A549 (cell line): Measurements from ENCODE around the gene PCSK6. TPM values are rescaled to one million over a fixed set of nuclear protein-coding genes. Genes with fewer than 3 reads are reported as not detected.

Source experiments
- ATAC-seq, 2 experiments: fragments of 200-7000 bp in 1 of 2; fragments of >200 bp in 1 of 2; cut with Nextera tagmentation in 1 of 2; cut with Tn5 transposase in 1 of 2; 3 replicates each; pipeline versions ENCODE4 v1.8.0 to v1.9.1; 2018 to 2020; ENCODE audit warnings: mild to moderate bottlenecking in 1 of 2, moderate library complexity in 1 of 2
- CTCF ChIA-PET: fragments of 300-600 bp; sonication (Branson Sonifier 250); formaldehyde crosslinking; extraction: SDS; loops from one replicate; lab custom pipeline; 2021; ENCODE audit warnings: antibody characterized with exemption, inconsistent platforms; lab: Yijun Ruan, JAX
- POLR2A ChIA-PET: fragments of 350-600 bp; formaldehyde crosslinking; extraction: SDS; loops from one replicate; lab custom pipeline; 2021; ENCODE audit warnings: antibody characterized with exemption, inconsistent platforms; lab: Yijun Ruan, JAX
- DNase-seq, 2 experiments: peaks; one replicate each; pipeline versions ENCODE4 v3.0.0 to v3.0.0-alpha.2; 2011 to 2016; ENCODE audit warnings: low read depth in 1 of 2, low spot score in 1 of 2
- FAIRE-seq: peaks from 2 replicates; lab custom pipeline; 2011; peaks lifted over from hg19 to GRCh38; lab: Jason Lieb, UNC
- H3K27ac ChIP-seq, 2 experiments: fragments of >200 bp; sonication (Bioruptor Twin); formaldehyde crosslinking; 3 replicates each; pipeline ENCODE4 v1.5.1; 2016 to 2017
- H3K4me1 ChIP-seq: fragments of >200 bp; sonication (Bioruptor Twin); formaldehyde crosslinking; 3 replicates; pipeline ENCODE4 v1.6.1; 2016
- H3K4me2 ChIP-seq: fragments of >200 bp; sonication (Bioruptor Twin); formaldehyde crosslinking; 3 replicates; pipeline ENCODE4 v1.6.1; 2016
- H3K4me3 ChIP-seq: fragments of >200 bp; sonication (Bioruptor Twin); formaldehyde crosslinking; 3 replicates; pipeline ENCODE4 v1.5.1; 2016
- H3K9me3 ChIP-seq: fragments of >200 bp; sonication (Bioruptor Twin); formaldehyde crosslinking; 3 replicates; pipeline ENCODE4 v1.6.1; 2016
- BCL3 ChIP-seq: fragments of >200 bp; sonication (Bioruptor Twin); formaldehyde crosslinking; IDR thresholded peaks from 3 replicates; pipeline ENCODE4 v1.6.1; 2016
- BHLHE40 ChIP-seq: IDR thresholded peaks from 2 replicates; pipeline ENCODE4 v1.6.1; 2012; ENCODE audit warnings: low read depth, low read length, inconsistent platforms
- CBX2 ChIP-seq: fragments of 200-600 bp; sonication (generic); IDR thresholded peaks from 2 replicates; pipeline ENCODE4 v1.6.1; 2016; ENCODE audit warnings: low read depth, mild to moderate bottlenecking, borderline replicate concordance
- CBX8 ChIP-seq: fragments of 200-600 bp; sonication (generic); IDR thresholded peaks from 2 replicates; pipeline ENCODE4 v1.6.1; 2016
- CHD2 ChIP-seq: fragments of 150-350 bp; IDR thresholded peaks from 2 replicates; pipeline ENCODE4 v1.6.1; 2014; ENCODE audit warnings: low read length; ENCODE audit not compliant: partially characterized antibody
- E2F6 ChIP-seq: IDR thresholded peaks from 2 replicates; pipeline ENCODE4 v1.6.1; 2012; ENCODE audit warnings: low read depth, borderline replicate concordance
- EP300 ChIP-seq, 2 experiments: fragments of >200 bp; sonication (Bioruptor Twin); formaldehyde crosslinking; IDR thresholded peaks; 2 replicates in 1 of 2; 3 replicates in 1 of 2; pipeline ENCODE4 v1.6.1; 2016 to 2017
- FOSB ChIP-seq: fragments of 250-450 bp; sonication (Bioruptor Pico); IDR thresholded peaks from 2 replicates; pipeline ENCODE4 v1.5.0; 2020; ENCODE audit warnings: mild to moderate bottlenecking, moderate library complexity
- HDAC2 ChIP-seq: fragments of 200-600 bp; sonication (generic); IDR thresholded peaks from 2 replicates; pipeline ENCODE4 v1.6.1; 2016
- HES2 ChIP-seq: fragments of >200 bp; sonication (Bioruptor Twin); formaldehyde crosslinking; IDR thresholded peaks from 2 replicates; pipeline ENCODE4 v1.6.1; 2016
- HOXB13 ChIP-seq: fragments of 250-450 bp; sonication (Bioruptor Pico); IDR thresholded peaks from 2 replicates; pipeline ENCODE4 v1.5.0; 2020; ENCODE audit warnings: low read depth, mild to moderate bottlenecking, moderate library complexity
- HOXB5 ChIP-seq: fragments of 250-450 bp; sonication (Bioruptor Pico); IDR thresholded peaks from 2 replicates; pipeline ENCODE4 v1.5.0; 2020; ENCODE audit warnings: mild to moderate bottlenecking, moderate library complexity
- JUN ChIP-seq, 2 experiments: fragments of >200 bp; sonication (Bioruptor Twin); formaldehyde crosslinking; IDR thresholded peaks; 2 replicates in 1 of 2; 3 replicates in 1 of 2; pipeline ENCODE4 v1.6.1; 2016 to 2017
- JUNB ChIP-seq: fragments of >200 bp; sonication (Bioruptor Twin); formaldehyde crosslinking; IDR thresholded peaks from 2 replicates; pipeline ENCODE4 v1.6.1; 2016
- MAFK ChIP-seq: fragments of 450-650 bp; IDR thresholded peaks from 2 replicates; pipeline ENCODE4 v1.6.1; 2014; ENCODE audit not compliant: partially characterized antibody
- MAZ ChIP-seq: fragments of 150-350 bp; IDR thresholded peaks from 2 replicates; pipeline ENCODE4 v1.6.1; 2014; ENCODE audit warnings: antibody characterized with exemption, low read depth, low read length, borderline replicate concordance
- PHF8 ChIP-seq: fragments of 200-600 bp; sonication (generic); IDR thresholded peaks from 2 replicates; pipeline ENCODE4 v1.6.1; 2016; ENCODE audit warnings: low read depth, mild to moderate bottlenecking, antibody characterized with exemption, moderate library complexity, borderline replicate concordance
- RAD21 ChIP-seq, 2 experiments: fragments of >200 bp in 1 of 2; sonication (Bioruptor Twin) in 1 of 2; formaldehyde crosslinking in 1 of 2; IDR thresholded peaks in 1 of 2; conservative IDR thresholded peaks in 1 of 2; 2 replicates in 1 of 2; 3 replicates in 1 of 2; pipeline ENCODE4 v1.6.1; 2012 to 2018; ENCODE audit warnings: inconsistent platforms in 1 of 2
- RARB ChIP-seq: fragments of 250-450 bp; sonication (Bioruptor Pico); IDR thresholded peaks from 2 replicates; pipeline ENCODE4 v1.8.0; 2021; ENCODE audit warnings: mild to moderate bottlenecking, moderate library complexity
- RFX5 ChIP-seq: fragments of 450-650 bp; IDR thresholded peaks from 2 replicates; pipeline ENCODE4 v1.7.1; 2014; ENCODE audit warnings: antibody characterized with exemption, mild to moderate bottlenecking, moderate library complexity
- SMC3 ChIP-seq: fragments of >200 bp; sonication (Bioruptor Twin); formaldehyde crosslinking; IDR thresholded peaks from 3 replicates; pipeline ENCODE4 v1.6.1; 2018; ENCODE audit warnings: inconsistent platforms
- TFCP2L1 ChIP-seq: fragments of 250-450 bp; sonication (Bioruptor Pico); IDR thresholded peaks from 2 replicates; pipeline ENCODE4 v1.5.0; 2021; ENCODE audit warnings: mild to moderate bottlenecking
- ZC3H11A ChIP-seq: fragments of 450-650 bp; IDR thresholded peaks from 2 replicates; pipeline ENCODE4 v1.6.1; 2014; ENCODE audit warnings: antibody characterized with exemption, mild to moderate bottlenecking
- ZSCAN20 ChIP-seq: fragments of 250-450 bp; sonication (Bioruptor Pico); IDR thresholded peaks from 2 replicates; pipeline ENCODE4 v1.8.0; 2022; ENCODE audit warnings: mild to moderate bottlenecking, moderate library complexity
- WGBS: methylation state at CpG from one replicate; pipeline ENCODE4 v1.1.6; 2017; ENCODE audit errors: missing lambda C conversion rate; 5-methylcytosine and 5-hydroxymethylcytosine counted together
- polyA plus RNA-seq, 4 experiments: library from polyadenylated mRNA; depleted of rRNA in 3 of 4; stranded (reverse); fragments of >200 nt; fragmentation: RNase III in 1 of 4; extraction: RNeasy Plus Mini Kit Qiagen cat#74134 plus additional on column Dnase treatment in 1 of 4; gene quantifications; 2 replicates in 3 of 4; 3 replicates in 1 of 4; pipeline ENCODE4 v1.2.3, GENCODE V29; 2011 to 2017

Gene PCSK6
- polyA plus RNA-seq, 2 of the 4 experiments (the other 2 are of a cell fraction): 10.0 to 15.2 TPM

- CTCF ChIA-PET: interaction anchor here (0.6 to 1.2 kb wide), 2 partner anchors 10 to 32 kb away, joined by 3 to 4 read pairs; no protein-coding TSS in a partner anchor
- POLR2A ChIA-PET: no interaction called here
- no peak overlapping the region for H3K4me3 ChIP-seq
- no peak for FAIRE-seq
- ATAC-seq: no peak
- no peak overlapping the region for H3K27ac ChIP-seq
- H3K4me1 ChIP-seq: no peaks in the 10 kb centered on the region
- 48% methylated on average over 3 of the region's 3 CpGs for whole genome bisulfite sequencing
- TF ChIP-seq TFCP2L1 (CRISPR knock-in tag): no peak
- no peak for TF ChIP-seq HDAC2
- no peak overlapping the region for H3K4me2 ChIP-seq
- H3K9me3 ChIP-seq: 0 out of 3 replicates have a peak, but pooled peaks cover 4% of the 10 kb centered on the region
- DNase-seq: no peak
These were observed 122.7 kb downstream of the PCSK6 start for GRCh38 chr15:101366853-101367252.

GRCh38 chr15:101362986-101363566, 126.4 kb downstream of the PCSK6 start:
- ChIA-PET CTCF (interaction anchor here (0.7 to 1.7 kb wide), 3 partner anchors 8 to 124 kb away, joined by 3 to 4 read pairs (median 4); no protein-coding TSS in a partner anchor), POLR2A (interaction anchor here (0.5 kb wide), 1 partner anchor 57 kb away, joined by 4 read pairs; no protein-coding TSS in a partner anchor)
- WGBS: 81% methylated on average over 8 of the region's 8 CpGs
- FAIRE-seq (no peak), ATAC-seq (no peak), DNase-seq (no peak)
- Histone ChIP-seq H3K27ac (no peak overlapping the region), H3K9me3 (0 out of 3 replicates have a peak, but pooled peaks cover 4% of the 10 kb centered on the region), H3K4me2 (no peak overlapping the region), H3K4me1 (peaks cover 14% of the 10 kb centered on the region), H3K4me3 (no peak overlapping the region)
- TF ChIP-seq E2F6: no peak
- no peak for TF ChIP-seq BHLHE40
- TF ChIP-seq ZSCAN20 (CRISPR knock-in tag): no peak
- TF ChIP-seq RARB: no peak
- no peak for TF ChIP-seq SMC3
- TF ChIP-seq PHF8: no peak
- no peak for TF ChIP-seq RAD21 (conservative IDR thresholded peaks at IDR 0.05 in 1 of 2, IDR thresholded peaks at IDR 0.05 in 1 of 2)
- no peak for TF ChIP-seq JUNB
- TF ChIP-seq ZC3H11A: no peak
- TF ChIP-seq CBX2: no peak
- TF ChIP-seq CBX8: no peak
- no peak for TF ChIP-seq HOXB5 (CRISPR knock-in tag)
- no peak for TF ChIP-seq MAFK
- no peak for TF ChIP-seq HES2

- CTCF ChIA-PET: interaction anchor here (1.0 to 1.7 kb wide), 3 partner anchors 9 to 279 kb away, joined by 4 to 5 read pairs (median 4); no protein-coding TSS in a partner anchor
- POLR2A ChIA-PET: no interaction called here
These were observed 127.1 kb downstream of the PCSK6 start for GRCh38 chr15:101362359-101362758.

More at GRCh38 chr15:101362359-101362758, 127.1 kb downstream of the PCSK6 start:
- 0 out of 3 replicates have a peak, but pooled peaks cover 4% of the 10 kb centered on the region for H3K9me3 ChIP-seq
- H3K4me2 ChIP-seq: no peak overlapping the region
- ATAC-seq: no peak
- DNase-seq: no peak
- FAIRE-seq: no peak
- H3K4me1 ChIP-seq: peaks cover 14% of the 10 kb centered on the region
- 88% methylated on average over 10 of the region's 10 CpGs for WGBS
- no peak for TF ChIP-seq CHD2
- no peak for TF ChIP-seq HOXB13 (CRISPR knock-in tag)
- no peak for TF ChIP-seq JUN (IDR thresholded peaks at IDR 0.05)
- no peak for TF ChIP-seq EP300 (IDR thresholded peaks at IDR 0.05)
- TF ChIP-seq RFX5: no peak
- TF ChIP-seq MAZ: no peak
- no peak for TF ChIP-seq BCL3
- no peak for TF ChIP-seq FOSB
- TF ChIP-seq MAFK: no peak
- H3K27ac ChIP-seq: no peak overlapping the region
- H3K4me3 ChIP-seq: no peak overlapping the region
